ENCODE measurements around the gene ARHGAP24. TPM values are rescaled to one million over a fixed set of nuclear protein-coding genes. Genes with fewer than 3 reads are reported as not detected.

The ARHGAP24 gene
- total RNA-seq, 1 donor from 2014 or later = 34.2 TPM

DNA sequence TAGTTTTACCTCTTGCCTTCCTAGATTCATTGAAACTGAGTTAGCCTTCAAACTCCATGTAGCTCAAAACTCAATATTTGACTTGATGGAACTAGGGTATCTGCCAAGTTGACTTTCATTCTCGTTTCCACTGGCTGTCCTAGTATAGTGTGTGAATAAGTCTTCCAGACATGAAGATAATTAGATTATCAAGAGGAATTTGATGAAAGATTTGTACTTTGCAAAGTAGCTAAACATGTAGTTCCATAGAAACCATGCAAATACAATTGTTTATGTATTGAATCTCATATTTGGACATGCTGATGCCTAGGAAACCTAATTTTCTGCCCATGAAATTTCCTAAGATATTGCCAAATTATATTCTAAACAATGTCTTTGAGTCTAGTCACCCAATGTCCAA, 297.5 kb downstream of the ARHGAP24 start:
- no peak for DNase-seq (ENCODE audit: extremely low read depth, low read depth, low spot score)

DNA sequence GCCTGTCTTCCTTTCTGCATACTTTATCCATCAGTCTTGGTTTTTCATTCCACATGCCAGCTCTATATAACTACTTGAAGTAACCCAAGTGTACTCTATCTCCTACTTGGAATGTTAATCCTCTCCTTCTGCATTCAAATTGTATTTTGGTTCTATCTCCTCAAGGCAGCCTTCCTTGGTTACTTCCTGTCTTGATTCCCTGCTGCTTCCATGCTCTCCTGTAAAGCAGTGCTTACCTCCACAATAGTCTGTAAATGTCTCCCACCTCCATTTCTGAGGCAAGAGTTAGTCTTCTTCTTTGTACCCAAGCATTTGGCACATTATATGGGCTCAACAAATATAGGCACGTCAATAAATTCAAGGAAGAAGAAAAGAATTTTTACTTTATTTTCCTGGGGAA, 298.4 kb downstream of the ARHGAP24 start:
- DNase-seq (ENCODE audit: extremely low read depth, low read depth, low spot score) = no peak

DNA sequence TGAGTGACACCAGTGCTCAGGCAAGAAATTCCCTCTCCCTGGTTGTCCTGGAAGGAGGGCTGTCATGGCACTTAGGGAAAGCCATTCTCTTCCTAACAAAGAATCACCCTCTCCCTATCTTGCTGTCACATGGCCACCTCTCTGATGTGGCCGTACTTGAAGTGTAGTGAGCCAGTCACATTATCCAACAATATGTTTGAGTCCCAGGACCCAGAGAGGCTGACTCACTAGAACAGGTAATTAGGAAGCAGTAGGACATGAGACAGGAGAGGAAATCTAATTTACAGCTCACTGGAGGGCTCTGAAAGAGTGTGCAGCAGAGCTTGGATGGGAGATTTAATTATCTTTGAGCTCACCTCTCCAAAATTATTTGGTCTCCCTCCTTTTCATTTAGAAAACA, 299.1 kb downstream of the ARHGAP24 start:
- no peak for DNase-seq (ENCODE audit: extremely low read depth, low read depth, low spot score)

- no peak for DNase-seq (ENCODE audit: extremely low read depth, low read depth, low spot score)
Observed at GRCh38 chr4:85774489-85774888, 299.5 kb downstream of the ARHGAP24 start.

DNA sequence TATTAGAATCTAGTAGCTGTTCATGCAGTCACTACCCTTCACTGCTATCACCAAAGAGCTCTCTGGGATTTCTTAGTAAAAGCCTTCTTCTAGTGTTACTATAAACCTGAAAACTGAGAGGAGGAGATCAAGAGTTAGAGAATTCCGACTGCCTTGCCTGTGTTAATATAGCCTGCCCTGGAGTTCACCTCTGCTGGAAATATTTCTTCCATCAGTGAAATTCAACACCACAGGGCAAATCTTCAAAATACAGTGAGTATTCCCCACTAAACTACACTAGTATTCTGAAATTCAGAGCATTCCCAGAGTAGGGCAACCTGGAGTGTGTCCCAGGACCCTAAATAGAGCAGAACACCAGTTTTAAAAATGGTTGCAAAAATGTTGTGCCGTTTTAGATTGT, 301.1 kb downstream of the ARHGAP24 start:
- no peak for DNase-seq (ENCODE audit: extremely low read depth, low read depth, low spot score)

DNA sequence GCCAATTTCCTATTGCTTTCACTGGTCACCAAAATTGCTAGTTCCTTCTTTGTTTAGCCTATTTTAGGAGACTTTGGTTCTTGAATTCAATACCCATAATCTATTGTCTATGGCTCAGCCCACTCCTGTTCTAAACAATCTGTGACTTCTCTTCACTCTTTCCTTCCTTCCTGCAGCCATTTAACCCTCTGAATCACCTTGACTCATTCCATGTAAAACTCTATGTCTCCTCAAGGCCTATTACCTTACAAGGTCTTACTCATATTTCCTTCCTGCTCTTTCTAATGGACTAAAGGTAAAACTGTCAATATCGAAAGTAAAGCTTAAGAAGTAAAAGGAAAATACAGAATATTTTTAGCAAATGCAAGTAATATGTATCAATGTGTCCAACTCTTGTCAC, 301.6 kb downstream of the ARHGAP24 start:
- no peak for DNase-seq (ENCODE audit: extremely low read depth, low read depth, low spot score)

- DNase-seq (ENCODE audit: extremely low read depth, low read depth, low spot score) = no peak
Observed at GRCh38 chr4:85777908-85778631, 303.1 kb downstream of the ARHGAP24 start.

- DNase-seq (ENCODE audit: extremely low read depth, low read depth, low spot score) = no peak
Observed at GRCh38 chr4:85778632-85779131, 303.7 kb downstream of the ARHGAP24 start.

GRCh38 chr4:85779165-85779564, 304.2 kb downstream of the ARHGAP24 start:
- no peak for DNase-seq (ENCODE audit: extremely low read depth, low read depth, low spot score)

DNA sequence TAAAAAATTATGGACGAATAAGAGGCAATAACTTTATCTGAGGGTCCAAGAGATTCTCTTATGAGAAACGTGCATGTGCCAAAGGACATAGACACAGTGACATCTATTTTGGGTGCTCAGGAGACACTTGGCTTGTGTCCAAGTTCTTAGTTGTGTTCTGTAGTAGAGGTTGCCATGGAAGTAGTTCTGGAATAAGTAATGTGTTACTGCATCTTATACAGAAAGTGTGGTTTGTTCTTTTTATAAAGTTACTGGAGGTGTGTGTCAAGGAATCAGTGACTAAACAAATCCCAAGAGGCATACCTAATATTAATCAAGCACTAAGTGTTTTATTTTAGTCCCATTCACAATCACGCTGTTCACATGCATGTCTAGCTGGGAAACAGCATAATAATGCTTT, 305.7 kb downstream of the ARHGAP24 start:
- DNase-seq (ENCODE audit: extremely low read depth, low read depth, low spot score) = no peak

DNA sequence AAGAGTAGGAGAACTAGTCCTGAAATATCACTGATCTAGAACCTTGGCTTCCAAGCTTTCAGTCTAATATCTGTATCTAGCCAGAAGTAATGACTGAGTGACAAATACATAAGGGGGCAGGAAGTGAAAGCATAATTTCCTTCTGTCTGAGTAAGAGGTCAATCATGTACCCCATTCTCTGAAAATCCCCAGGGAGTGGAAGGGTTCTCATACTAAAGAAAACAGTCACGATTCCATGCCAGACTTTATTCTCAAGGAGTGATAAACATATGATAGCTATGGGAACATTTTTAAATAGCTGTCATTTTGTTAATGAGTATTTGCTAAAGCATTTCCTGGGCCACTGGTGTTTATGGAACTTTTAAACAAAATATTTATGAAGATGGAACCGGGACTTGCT, 308.5 kb downstream of the ARHGAP24 start:
- DNase-seq (ENCODE audit: extremely low read depth, low read depth, low spot score) = peak; percentile 93

GRCh38 chr4:85783900-85784299, 308.9 kb downstream of the ARHGAP24 start:
- no peak for DNase-seq (ENCODE audit: extremely low read depth, low read depth, low spot score)

GRCh38 chr4:85784348-85784747, 309.4 kb downstream of the ARHGAP24 start:
- no peak for DNase-seq (ENCODE audit: extremely low read depth, low read depth, low spot score)

- DNase-seq (ENCODE audit: extremely low read depth, low read depth, low spot score) = no peak
Observed at GRCh38 chr4:85784947-85785346, 310.0 kb downstream of the ARHGAP24 start.

DNA sequence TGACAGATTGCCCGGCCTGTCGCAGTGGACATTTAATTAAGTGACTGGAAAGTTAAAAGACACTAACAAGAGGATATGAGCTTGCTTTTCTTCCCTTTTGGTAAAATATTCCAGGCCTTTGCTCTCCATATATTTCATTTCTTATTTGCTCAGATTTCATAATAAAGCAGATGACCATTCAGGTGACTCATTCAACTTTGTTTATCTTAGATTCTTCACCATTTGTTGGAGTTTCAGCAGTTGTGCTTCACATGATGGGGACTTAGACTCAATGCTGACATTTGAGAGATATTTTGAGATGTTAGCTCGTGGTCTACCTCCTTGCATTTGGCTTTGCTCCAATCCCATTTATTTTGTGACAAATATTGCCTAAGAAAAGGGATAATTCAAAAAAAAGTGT, 312.2 kb downstream of the ARHGAP24 start:
- no peak for DNase-seq (ENCODE audit: extremely low read depth, low read depth, low spot score)

- DNase-seq (ENCODE audit: extremely low read depth, low read depth, low spot score) = no peak
Observed at GRCh38 chr4:85788604-85789003, 313.7 kb downstream of the ARHGAP24 start.

- DNase-seq (ENCODE audit: extremely low read depth, low read depth, low spot score) = no peak
Observed at GRCh38 chr4:85789241-85789640, 314.3 kb downstream of the ARHGAP24 start.

- DNase-seq (ENCODE audit: extremely low read depth, low read depth, low spot score) = no peak
Observed at GRCh38 chr4:85790582-85790981, 315.6 kb downstream of the ARHGAP24 start.

DNA sequence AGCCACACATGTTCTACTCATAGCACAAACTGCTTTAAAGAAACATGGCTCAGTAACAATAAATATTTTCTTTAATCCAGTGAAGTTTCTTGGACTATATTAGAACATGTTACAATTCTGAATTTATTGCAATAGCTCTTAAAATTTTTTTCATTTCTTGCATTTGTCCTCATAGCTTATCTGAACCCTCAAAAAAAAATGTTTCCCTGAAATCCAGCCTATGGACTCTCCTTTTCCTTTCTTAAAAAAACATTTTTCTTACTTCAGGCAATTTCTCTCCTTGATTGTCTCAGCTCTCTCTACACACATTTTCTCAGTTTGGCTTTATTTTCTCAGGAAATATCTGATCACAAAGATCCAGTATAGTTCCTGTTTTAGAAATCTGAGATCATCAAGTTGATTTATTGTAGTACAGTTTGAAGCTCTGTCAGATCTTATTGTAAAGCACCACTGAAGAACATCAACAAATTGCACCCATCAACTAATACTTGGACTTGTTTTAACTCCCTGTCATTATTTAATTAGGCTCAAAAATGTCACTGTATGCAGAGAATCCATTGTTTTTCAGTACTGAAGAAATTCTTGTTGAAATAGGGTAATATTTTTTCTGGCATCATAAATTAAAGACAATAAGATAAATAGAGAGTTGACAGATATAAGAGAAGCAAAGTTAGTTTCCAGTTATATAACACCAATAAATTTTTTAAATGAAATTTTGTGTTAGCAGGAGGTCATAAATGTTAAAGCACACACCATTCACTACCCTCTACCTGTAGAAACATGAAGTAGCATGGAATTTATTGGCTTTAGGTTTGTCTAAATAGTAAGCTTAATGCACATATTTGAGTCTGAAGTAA, 317.7 kb downstream of the ARHGAP24 start:
- DNase-seq (ENCODE audit: extremely low read depth, low read depth, low spot score) = no peak

DNA sequence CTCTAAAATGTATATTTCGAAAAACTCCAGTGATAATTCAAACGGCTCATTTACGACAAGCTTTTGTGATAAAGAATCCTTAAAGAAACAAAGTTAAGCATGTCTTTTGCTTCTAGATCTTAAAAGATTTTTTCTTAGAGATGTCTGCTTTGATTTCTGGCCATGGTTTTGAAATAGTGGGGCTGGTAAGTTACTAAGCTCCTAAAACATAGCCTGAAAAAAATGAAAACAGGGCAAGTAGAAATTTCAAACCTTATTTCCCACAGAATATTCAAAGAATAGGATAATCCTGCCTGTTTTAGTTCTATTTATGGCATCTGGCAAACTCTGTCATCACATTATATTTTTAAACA, 318.3 kb downstream of the ARHGAP24 start:
- no peak for DNase-seq (ENCODE audit: extremely low read depth, low read depth, low spot score)

- DNase-seq (ENCODE audit: extremely low read depth, low read depth, low spot score) = no peak
Observed at GRCh38 chr4:85798012-85798770, 323.2 kb downstream of the ARHGAP24 start.
